Muscle of leg (tissue), 11 donors: ENCODE measurements around the gene KCNQ1. TPM values are rescaled to one million over a fixed set of nuclear protein-coding genes. Genes with fewer than 3 reads are reported as not detected.

Experiments
- DNase-seq: peaks from one replicate; pipeline ENCODE4 v3.0.0; 2013
- H3K27ac ChIP-seq: one replicate; pipeline ENCODE4 v1.5.1; 2013; ENCODE audit warnings: mild to moderate bottlenecking, low read length, control low read depth
- H3K27me3 ChIP-seq: one replicate; pipeline ENCODE4 v1.6.1; 2013; ENCODE audit warnings: low read length; ENCODE audit not compliant: control insufficient read depth, insufficient read depth
- H3K36me3 ChIP-seq: one replicate; pipeline ENCODE4 v1.6.1; 2013; ENCODE audit warnings: low read length; ENCODE audit not compliant: control insufficient read depth, insufficient read depth
- H3K4me1 ChIP-seq: one replicate; pipeline ENCODE4 v1.6.1; 2013; ENCODE audit warnings: low read length; ENCODE audit not compliant: control insufficient read depth, insufficient read depth
- H3K4me3 ChIP-seq: one replicate; pipeline ENCODE4 v1.5.1; 2013; ENCODE audit warnings: low read length, control low read depth
- H3K9me3 ChIP-seq: replicated peaks from 2 replicates; pipeline ENCODE4 v1.6.1; 2013; ENCODE audit warnings: low read depth, low read length; ENCODE audit not compliant: control insufficient read depth
- WGBS: methylation state at CpG from one replicate; pipeline ENCODE4 v1.1.5; 2013; ENCODE audit warnings: missing lambda C conversion rate; ENCODE audit not compliant: insufficient coverage; 5-methylcytosine and 5-hydroxymethylcytosine counted together
- polyA plus RNA-seq, 8 donors: library from polyadenylated mRNA; unstranded; fragments of 120-200 nt; gene quantifications; one replicate each; pipeline versions ENCODE4 v1.2.1 to v1.2.3, GENCODE V29; 2013; ENCODE audit warnings: inconsistent platforms in 1 of 8, low replicate concordance in 1 of 8; ENCODE audit not compliant: insufficient read length in 8 of 8, insufficient read depth in 1 of 8
- total RNA-seq: library from RNA; stranded (reverse); fragments of 120-200 nt; gene quantifications from one replicate; pipeline ENCODE4 v1.2.4, GENCODE V29; 2013

Gene KCNQ1
- total and polyA plus RNA-seq, 9 donors = 0.84 to 4.1 (median 2.6) TPM

GRCh38 chr11:2465202-2466068 lies 20.6 kb downstream of the KCNQ1 start:
- DNase-seq = no peak
- WGBS = 83% methylated on average over 17 of the region's 20 CpGs
- H3K9me3 ChIP-seq = no peaks in the 10 kb centered on the region
- no peak overlapping the region for H3K4me3 ChIP-seq
- H3K27ac ChIP-seq = no peak overlapping the region
- peaks cover 5% of the 10 kb centered on the region for H3K4me1 ChIP-seq
- peaks cover 9% of the 10 kb centered on the region for H3K27me3 ChIP-seq
- H3K36me3 ChIP-seq = no peaks in the 10 kb centered on the region

DNA sequence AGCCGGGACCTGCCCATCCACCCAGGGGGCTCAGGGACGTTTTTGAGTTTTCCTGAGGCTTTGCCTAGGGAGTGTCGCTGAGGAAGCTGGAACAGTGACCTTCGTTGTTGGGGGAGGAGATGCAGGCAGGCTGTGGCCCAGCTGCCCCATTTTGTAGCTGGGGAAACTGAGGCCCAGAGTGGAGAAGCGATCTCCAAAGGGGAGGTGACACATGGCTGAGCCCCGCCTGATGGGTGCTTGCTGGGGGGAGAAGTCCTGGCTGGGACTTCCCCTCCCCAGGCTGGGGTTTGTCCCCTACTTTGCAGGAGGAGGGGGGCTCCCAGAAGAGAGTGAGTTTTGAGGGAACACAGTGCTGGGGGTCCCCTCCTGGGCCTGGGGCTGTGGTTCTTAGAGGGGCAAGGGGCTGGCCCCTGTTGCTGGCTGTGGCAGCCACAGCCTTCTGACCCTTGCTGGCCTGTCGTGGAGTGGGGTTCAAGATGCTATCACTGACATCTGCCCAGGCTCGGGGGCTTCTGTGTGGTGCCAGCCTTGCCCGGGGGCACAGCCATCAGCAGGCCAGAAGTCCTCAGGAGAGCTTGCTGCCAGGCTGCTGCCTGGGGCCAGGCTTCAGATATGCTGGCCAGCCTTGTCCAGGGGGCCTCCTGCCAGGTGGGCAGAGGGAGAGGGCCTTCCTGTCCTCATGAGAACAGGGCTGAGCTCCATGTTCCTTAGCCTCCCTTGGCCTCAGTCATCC lies 21.4 kb downstream of the KCNQ1 start:
- no peak for DNase-seq
- peaks cover 5% of the 10 kb centered on the region for H3K4me1 ChIP-seq

GRCh38 chr11:2466869-2467694 lies 22.3 kb downstream of the KCNQ1 start:
- H3K27ac ChIP-seq = no peak overlapping the region
- no peak for DNase-seq

More for the DNA sequence above, 21.4 kb downstream of the KCNQ1 start:
- H3K4me3 ChIP-seq = no peak overlapping the region
- H3K36me3 ChIP-seq = no peaks in the 10 kb centered on the region
- H3K27me3 ChIP-seq = peaks cover 15% of the 10 kb centered on the region
- no peak overlapping the region for H3K27ac ChIP-seq
- H3K9me3 ChIP-seq = no peaks in the 10 kb centered on the region
- 69% methylated on average over 7 of the region's 9 CpGs for WGBS

GRCh38 chr11:2467695-2468055 lies 22.9 kb downstream of the KCNQ1 start:
- Histone ChIP-seq H3K4me1 (no peaks in the 10 kb centered on the region), H3K9me3 (no peaks in the 10 kb centered on the region), H3K27ac (no peak overlapping the region), H3K36me3 (no peaks in the 10 kb centered on the region), H3K27me3 (peaks cover 16% of the 10 kb centered on the region), H3K4me3 (no peak overlapping the region)
- WGBS = 85% methylated on average over 7 of the region's 7 CpGs
- no peak for DNase-seq

More at GRCh38 chr11:2466869-2467694, 22.3 kb downstream of the KCNQ1 start:
- H3K4me3 ChIP-seq = no peak overlapping the region
- H3K4me1 ChIP-seq = peaks cover 3% of the 10 kb centered on the region
- WGBS = 63% methylated on average over 16 of the region's 16 CpGs
- peaks cover 16% of the 10 kb centered on the region for H3K27me3 ChIP-seq
- no peaks in the 10 kb centered on the region for H3K36me3 ChIP-seq
- no peaks in the 10 kb centered on the region for H3K9me3 ChIP-seq

DNA sequence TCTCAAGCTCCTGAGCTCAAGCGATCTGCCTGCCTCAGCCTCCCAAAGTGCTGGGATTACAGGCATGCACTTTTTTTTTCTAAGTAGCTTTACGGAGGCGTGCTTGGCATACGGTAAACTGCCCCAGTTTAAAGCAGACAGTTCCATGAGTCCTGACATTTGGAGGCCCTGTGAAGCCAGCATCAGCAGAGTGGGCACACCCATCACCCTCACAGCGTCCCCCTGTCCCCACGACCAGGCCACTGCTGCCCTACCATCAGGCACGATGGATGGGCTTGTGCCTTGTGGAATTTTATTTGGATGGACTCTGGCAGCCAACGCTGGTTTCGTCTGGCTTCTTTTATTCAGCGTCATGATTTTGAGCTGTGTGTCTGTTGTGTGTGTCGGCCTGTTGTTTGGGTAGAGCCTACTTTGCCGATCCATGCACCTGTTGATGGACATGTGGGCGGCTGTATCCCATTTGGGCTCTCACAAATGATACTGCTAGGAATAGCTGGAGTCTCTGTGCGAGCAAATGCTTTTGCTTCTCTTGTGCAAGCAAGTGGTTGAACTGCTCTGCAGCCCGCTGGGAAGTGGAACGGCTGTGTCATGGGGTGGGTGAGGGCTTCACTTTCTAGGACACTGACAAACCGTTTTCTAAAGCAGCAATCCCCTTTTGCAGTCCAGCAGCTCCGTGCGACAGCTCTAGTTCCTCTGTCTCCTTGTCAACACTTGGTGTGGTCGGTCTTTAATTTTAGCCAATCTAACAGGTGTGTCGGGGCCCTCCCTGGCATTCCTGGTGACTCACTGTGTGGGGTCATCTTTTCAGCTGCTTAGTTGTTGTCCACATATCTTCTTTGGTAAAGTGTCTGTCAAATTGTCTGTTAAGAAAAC lies 23.8 kb downstream of the KCNQ1 start:
- Histone ChIP-seq H3K27me3 (peaks cover 16% of the 10 kb centered on the region), H3K9me3 (no peaks in the 10 kb centered on the region), H3K4me3 (no peak overlapping the region), H3K4me1 (no peaks in the 10 kb centered on the region), H3K36me3 (no peaks in the 10 kb centered on the region), H3K27ac (no peak overlapping the region)
- no peak for DNase-seq
- 74% methylated on average over 20 of the region's 21 CpGs for WGBS

GRCh38 chr11:2470495-2470894 lies 25.7 kb downstream of the KCNQ1 start:
- no peaks in the 10 kb centered on the region for H3K9me3 ChIP-seq
- 87% methylated on average over 2 of the region's 7 CpGs for WGBS
- no peak overlapping the region for H3K4me3 ChIP-seq
- H3K36me3 ChIP-seq = no peaks in the 10 kb centered on the region
- H3K27ac ChIP-seq = no peak overlapping the region
- no peak for DNase-seq
- H3K4me1 ChIP-seq = peaks cover 4% of the 10 kb centered on the region
- H3K27me3 ChIP-seq = peaks cover 16% of the 10 kb centered on the region

DNA sequence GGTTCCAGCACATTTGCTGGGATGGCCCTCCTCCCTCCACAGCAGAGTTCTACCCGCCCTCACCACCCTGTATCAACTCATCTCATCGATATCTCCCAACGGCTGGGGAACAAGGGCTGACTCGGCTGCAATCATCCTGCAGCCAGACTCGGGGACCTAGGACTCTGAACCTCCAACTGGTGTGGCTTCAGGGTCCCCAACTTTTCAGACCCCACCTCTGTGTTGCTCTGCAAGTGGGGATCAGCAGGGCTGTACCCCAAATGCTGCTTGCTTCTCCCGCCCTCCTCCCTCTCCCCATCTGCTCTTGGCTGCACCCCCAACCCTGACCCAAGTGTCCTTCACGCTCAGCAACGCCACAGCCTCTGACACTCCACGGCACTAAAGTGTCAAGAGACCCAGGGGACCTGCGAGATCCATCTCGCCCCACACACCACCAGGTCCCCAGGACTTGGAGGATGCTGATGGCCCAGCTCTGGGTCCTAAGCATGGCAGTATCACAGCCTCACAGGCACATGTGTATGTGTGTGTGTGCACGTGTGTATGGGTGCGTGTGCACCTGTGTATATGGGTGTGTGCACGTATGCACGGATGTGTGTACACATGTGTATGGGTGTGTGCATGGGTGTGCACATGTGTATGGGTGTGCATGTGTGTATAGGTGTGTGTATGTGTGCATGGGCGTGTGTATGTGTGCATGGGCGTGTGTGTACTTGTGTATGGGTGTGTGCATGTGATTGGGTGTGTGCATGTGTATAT lies 26.4 kb downstream of the KCNQ1 start:
- 84% methylated on average over 15 of the region's 17 CpGs for WGBS
- DNase-seq = no peak
- Histone ChIP-seq H3K9me3 (no peaks in the 10 kb centered on the region), H3K4me3 (no peak overlapping the region), H3K4me1 (peaks cover 4% of the 10 kb centered on the region), H3K27me3 (peaks cover 15% of the 10 kb centered on the region), H3K36me3 (no peaks in the 10 kb centered on the region), H3K27ac (no peak overlapping the region)

DNA sequence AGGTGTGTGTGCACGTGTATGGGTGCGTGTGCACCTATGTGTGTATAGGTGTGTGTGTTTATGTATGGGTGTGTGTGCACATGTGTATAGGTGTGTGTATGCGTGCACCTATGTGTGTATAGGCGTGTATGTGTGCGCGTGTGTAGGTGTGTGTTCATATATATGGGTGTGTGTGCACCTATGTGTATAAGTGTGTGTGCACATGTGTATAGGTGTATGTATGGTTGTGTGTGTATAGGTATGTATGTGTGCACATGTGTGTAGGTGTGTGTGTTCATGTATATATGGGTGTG lies 26.9 kb downstream of the KCNQ1 start:
- Histone ChIP-seq H3K36me3 (no peaks in the 10 kb centered on the region), H3K4me1 (peaks cover 4% of the 10 kb centered on the region), H3K4me3 (no peak overlapping the region), H3K27ac (no peak overlapping the region), H3K9me3 (no peaks in the 10 kb centered on the region), H3K27me3 (peaks cover 16% of the 10 kb centered on the region)
- WGBS = 94% methylated on average over 6 of the region's 6 CpGs
- DNase-seq = no peak
